WTC11 (cell line): ENCODE data around the gene NCKIPSD. TPM values are rescaled to one million over a fixed set of nuclear protein-coding genes. Genes with fewer than 3 reads are reported as not detected.

Experiments
- ATAC-seq: fragments of 200-7000 bp; cut with Tn5 transposase; 2 replicates; pipeline ENCODE4 v1.10.0; 2021; ENCODE audit warnings: mild to moderate bottlenecking, moderate library complexity
- CTCF ChIA-PET: fragments of 300-600 bp; sonication (Branson Sonifier 250); formaldehyde crosslinking; loops from one replicate; lab custom pipeline; 2021; ENCODE audit warnings: antibody characterized with exemption; lab: Charles Lee
- POLR2A ChIA-PET: fragments of 350-600 bp; sonication (Branson Sonifier 250); formaldehyde crosslinking; loops from one replicate; lab custom pipeline; 2021; ENCODE audit warnings: antibody characterized with exemption; lab: Charles Lee
- DNase-seq: peaks from one replicate; pipeline ENCODE4 v3.0.0; 2021; ENCODE audit warnings: low spot score
- H3K27ac Mint-ChIP-seq: 2 replicates; pipeline ENCODE4 v1.8.0; 2021; ENCODE audit warnings: mixed read lengths
- H3K27me3 Mint-ChIP-seq: 2 replicates; pipeline ENCODE4 v1.8.0; 2021; ENCODE audit warnings: low read depth, mild to moderate bottlenecking, moderate library complexity, mixed read lengths
- H3K36me3 Mint-ChIP-seq: 2 replicates; pipeline ENCODE4 v1.8.0; 2021; ENCODE audit warnings: mixed read lengths
- H3K4me1 Mint-ChIP-seq: 2 replicates; pipeline ENCODE4 v1.8.0; 2022; ENCODE audit warnings: mixed read lengths
- H3K4me3 Mint-ChIP-seq: 2 replicates; pipeline ENCODE4 v1.8.0; 2021; ENCODE audit warnings: mild to moderate bottlenecking, moderate library complexity, mixed read lengths
- H3K9me3 Mint-ChIP-seq: 2 replicates; pipeline ENCODE4 v1.8.0; 2021; ENCODE audit warnings: mixed read lengths
- ARID4B ChIP-seq: sonication (generic); formaldehyde crosslinking; IDR thresholded peaks from 2 replicates; pipeline ENCODE4 v1.8.0; 2023; ENCODE audit warnings: missing genetic modification reagents, mild to moderate bottlenecking, borderline replicate concordance
- CREB1 ChIP-seq: sonication (generic); formaldehyde crosslinking; IDR thresholded peaks from 2 replicates; pipeline ENCODE4 v1.8.0; 2023; ENCODE audit warnings: mild to moderate bottlenecking, missing genetic modification reagents
- E2F4 ChIP-seq: sonication (generic); formaldehyde crosslinking; IDR thresholded peaks from 2 replicates; pipeline ENCODE4 v1.8.1; 2022; ENCODE audit warnings: low read depth, mild to moderate bottlenecking, moderate library complexity, missing genetic modification reagents, borderline replicate concordance
- IRF2 ChIP-seq: sonication (generic); formaldehyde crosslinking; IDR thresholded peaks from 2 replicates; pipeline ENCODE4 v1.8.0; 2022; ENCODE audit warnings: low read depth, missing genetic modification reagents, borderline replicate concordance
- JAZF1 ChIP-seq: fragments of 250-450 bp; sonication (Bioruptor Pico); IDR thresholded peaks from 2 replicates; pipeline ENCODE4 v1.9.0; 2021; ENCODE audit warnings: moderate library complexity, mild to moderate bottlenecking, inconsistent platforms
- JUN ChIP-seq: sonication (generic); formaldehyde crosslinking; IDR thresholded peaks from 2 replicates; pipeline ENCODE4 v1.8.0; 2023; ENCODE audit warnings: mild to moderate bottlenecking, missing genetic modification reagents
- MAX ChIP-seq: sonication (generic); formaldehyde crosslinking; IDR thresholded peaks from 2 replicates; pipeline ENCODE4 v1.8.0; 2022; ENCODE audit warnings: mild to moderate bottlenecking, missing genetic modification reagents
- RELA ChIP-seq: sonication (generic); formaldehyde crosslinking; IDR thresholded peaks from 2 replicates; pipeline ENCODE4 v1.8.1; 2022; ENCODE audit warnings: missing genetic modification reagents, mild to moderate bottlenecking, borderline replicate concordance
- RORB ChIP-seq: fragments of 250-450 bp; sonication (Bioruptor Pico); IDR thresholded peaks from 2 replicates; pipeline ENCODE4 v1.9.0; 2021; ENCODE audit warnings: mild to moderate bottlenecking
- TEAD1 ChIP-seq: sonication (generic); formaldehyde crosslinking; IDR thresholded peaks from 2 replicates; pipeline ENCODE4 v1.8.0; 2022; ENCODE audit warnings: mild to moderate bottlenecking, missing genetic modification reagents
- TP53 ChIP-seq: sonication (generic); formaldehyde crosslinking; IDR thresholded peaks from 2 replicates; pipeline ENCODE4 v1.8.1; 2023; ENCODE audit warnings: mild to moderate bottlenecking, missing genetic modification reagents
- ZBTB21 ChIP-seq: sonication (generic); formaldehyde crosslinking; IDR thresholded peaks from 2 replicates; pipeline ENCODE4 v1.8.1; 2023; ENCODE audit warnings: mild to moderate bottlenecking, missing genetic modification reagents, borderline replicate concordance
- ZNF423 ChIP-seq: fragments of 250-450 bp; sonication (Bioruptor Pico); IDR thresholded peaks from 2 replicates; pipeline ENCODE4 v2.1.2; 2022; ENCODE audit warnings: mild to moderate bottlenecking, moderate library complexity
- total RNA-seq: library from RNA; stranded (reverse); gene quantifications from 3 replicates; pipeline ENCODE4 v1.2.3, GENCODE V29; 2021
- TF ChIP-seq, protein P1 (sequence below): sonication (generic); formaldehyde crosslinking; IDR thresholded peaks from 2 replicates; pipeline ENCODE4 v1.8.1; 2023; ENCODE audit warnings: mild to moderate bottlenecking, missing genetic modification reagents, moderate library complexity
- TF ChIP-seq, protein P2 (sequence below): sonication (generic); formaldehyde crosslinking; IDR thresholded peaks from 2 replicates; pipeline ENCODE4 v1.8.0; 2022; ENCODE audit warnings: mild to moderate bottlenecking, missing genetic modification reagents

NCKIPSD gene
- total RNA-seq, 1 experiment from 2014 or later, result 40.1 TPM

- Mint-ChIP-seq H3K9me3 (no peaks in the 10 kb centered on the region), H3K27ac (peak overlapping the region; percentile 78), H3K36me3 (peaks cover 53% of the 10 kb centered on the region), H3K27me3 (no peaks in the 10 kb centered on the region), H3K4me1 (peaks cover 33% of the 10 kb centered on the region), H3K4me3 (no peak overlapping the region)
- no peak for ATAC-seq
- DNase-seq, result no peak
- POLR2A ChIA-PET, result interaction anchor here (1.6 to 3.4 kb wide), 2 partner anchors 11 to 20 kb away, joined by 6 to 10 read pairs; partner anchors contain the start of genes IP6K2 and NCKIPSD
- CTCF ChIA-PET, result interaction anchor here (0.6 to 3.5 kb wide), 6 partner anchors 10 to 325 kb away, joined by 3 to 26 read pairs (median 3); partner anchors contain the start of genes NCKIPSD, NDUFAF3 and SLC26A6
- TF ChIP-seq JAZF1 (no peak), RORB (CRISPR knock-in tag) (no peak), ZNF423 (CRISPR knock-in tag) (no peak), CREB1 (CRISPR knock-in tag) (no peak), JUN (CRISPR knock-in tag) (no peak), E2F4 (no peak), TP53 (CRISPR knock-in tag) (no peak)
- TF ChIP-seq, protein P1, sequence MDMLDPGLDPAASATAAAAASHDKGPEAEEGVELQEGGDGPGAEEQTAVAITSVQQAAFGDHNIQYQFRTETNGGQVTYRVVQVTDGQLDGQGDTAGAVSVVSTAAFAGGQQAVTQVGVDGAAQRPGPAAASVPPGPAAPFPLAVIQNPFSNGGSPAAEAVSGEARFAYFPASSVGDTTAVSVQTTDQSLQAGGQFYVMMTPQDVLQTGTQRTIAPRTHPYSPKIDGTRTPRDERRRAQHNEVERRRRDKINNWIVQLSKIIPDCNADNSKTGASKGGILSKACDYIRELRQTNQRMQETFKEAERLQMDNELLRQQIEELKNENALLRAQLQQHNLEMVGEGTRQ, result no peak
- TF ChIP-seq, all 79 proteins: peak for 0
These were observed 10.9 kb upstream of the NCKIPSD start for GRCh38 chr3:48696601-48697000.

DNA sequence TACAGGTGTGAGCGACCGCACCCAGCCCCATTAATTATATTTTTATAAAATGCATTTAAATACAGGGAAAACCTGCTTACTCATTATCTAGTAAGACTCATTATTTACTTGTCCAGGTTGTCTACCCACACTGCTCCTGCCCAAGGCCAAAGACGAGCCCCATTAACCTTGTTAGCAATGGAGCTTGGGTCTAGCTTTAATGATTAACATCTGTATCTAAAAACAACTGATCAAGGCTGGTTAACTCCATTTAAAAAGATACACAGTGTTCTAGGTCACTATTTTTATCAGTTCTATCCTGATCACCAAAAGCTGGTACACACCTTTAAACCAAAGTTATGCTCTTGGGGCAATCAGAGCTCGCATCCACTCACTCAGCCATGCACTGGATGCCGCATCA, 10.4 kb upstream of the NCKIPSD start:
- ATAC-seq (no peak), DNase-seq (no peak)
- Mint-ChIP-seq H3K27ac (peak overlapping the region; percentile 78), H3K36me3 (peaks cover 56% of the 10 kb centered on the region), H3K9me3 (no peaks in the 10 kb centered on the region), H3K4me1 (peaks cover 33% of the 10 kb centered on the region), H3K4me3 (no peak overlapping the region), H3K27me3 (no peaks in the 10 kb centered on the region)
- TF ChIP-seq, protein P2, sequence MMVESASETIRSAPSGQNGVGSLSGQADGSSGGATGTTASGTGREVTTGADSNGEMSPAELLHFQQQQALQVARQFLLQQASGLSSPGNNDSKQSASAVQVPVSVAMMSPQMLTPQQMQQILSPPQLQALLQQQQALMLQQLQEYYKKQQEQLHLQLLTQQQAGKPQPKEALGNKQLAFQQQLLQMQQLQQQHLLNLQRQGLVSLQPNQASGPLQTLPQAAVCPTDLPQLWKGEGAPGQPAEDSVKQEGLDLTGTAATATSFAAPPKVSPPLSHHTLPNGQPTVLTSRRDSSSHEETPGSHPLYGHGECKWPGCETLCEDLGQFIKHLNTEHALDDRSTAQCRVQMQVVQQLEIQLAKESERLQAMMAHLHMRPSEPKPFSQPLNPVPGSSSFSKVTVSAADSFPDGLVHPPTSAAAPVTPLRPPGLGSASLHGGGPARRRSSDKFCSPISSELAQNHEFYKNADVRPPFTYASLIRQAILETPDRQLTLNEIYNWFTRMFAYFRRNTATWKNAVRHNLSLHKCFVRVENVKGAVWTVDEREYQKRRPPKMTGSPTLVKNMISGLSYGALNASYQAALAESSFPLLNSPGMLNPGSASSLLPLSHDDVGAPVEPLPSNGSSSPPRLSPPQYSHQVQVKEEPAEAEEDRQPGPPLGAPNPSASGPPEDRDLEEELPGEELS, result no peak
- no peak for TF ChIP-seq IRF2
- no peak for TF ChIP-seq JAZF1
- no peak for TF ChIP-seq TEAD1 (CRISPR knock-in tag)
- no peak for TF ChIP-seq RELA
- TF ChIP-seq ZBTB21, result no peak
- POLR2A ChIA-PET, result interaction anchor here (1.6 to 3.4 kb wide), 2 partner anchors 10 to 21 kb away, joined by 6 to 10 read pairs; partner anchors contain the start of genes IP6K2 and NCKIPSD
- CTCF ChIA-PET, result interaction anchor here (0.6 to 3.5 kb wide), 9 partner anchors 10 to 475 kb away, joined by 3 to 26 read pairs (median 5); partner anchors contain the start of genes IP6K2, KLHDC8B, NCKIPSD and NDUFAF3

- H3K9me3 Mint-ChIP-seq, result no peaks in the 10 kb centered on the region
- H3K36me3 Mint-ChIP-seq, result peaks cover 61% of the 10 kb centered on the region
- ChIA-PET POLR2A (interaction anchor here (0.7 to 1.6 kb wide), 3 partner anchors 10 to 22 kb away, joined by 3 to 6 read pairs (median 3); partner anchors contain the start of gene NCKIPSD), CTCF (interaction anchor here (0.8 to 3.5 kb wide), 9 partner anchors 9 to 476 kb away, joined by 3 to 26 read pairs (median 5); partner anchors contain the start of genes IP6K2, KLHDC8B, NCKIPSD and NDUFAF3)
- DNase-seq (peak; percentile 80), ATAC-seq (peak; percentile 89)
- peaks cover 29% of the 10 kb centered on the region for H3K4me1 Mint-ChIP-seq
- TF ChIP-seq MAX, result 0 out of 2 replicates have a peak, but pooled peaks have one; percentile 23
- TF ChIP-seq ARID4B, result no peak
- H3K27me3 Mint-ChIP-seq, result no peaks in the 10 kb centered on the region
- peak overlapping the region; percentile 42 for H3K4me3 Mint-ChIP-seq
- peak overlapping the region; percentile 94 for H3K27ac Mint-ChIP-seq
These were observed 9.7 kb upstream of the NCKIPSD start for GRCh38 chr3:48695393-48695753.
